A549 (cell line): Measurements from ENCODE around the gene SND1.
A peak's percentile ranks its signal among the peaks of the same experiment; 100 is the strongest.

Source experiments
- EHF ChIP-seq: fragments of 250-450 bp; sonication (Bioruptor Pico); IDR thresholded peaks from 2 replicates; pipeline ENCODE4 v1.5.0; 2020; ENCODE audit warnings: mild to moderate bottlenecking
- MYC ChIP-seq: IDR thresholded peaks from 2 replicates; pipeline ENCODE4 v1.6.1; 2012; ENCODE audit warnings: mild to moderate bottlenecking, inconsistent platforms, low read length, improper control_type of control experiment, borderline replicate concordance
- NPAS2 ChIP-seq: fragments of 250-450 bp; sonication (Bioruptor Pico); IDR thresholded peaks from 2 replicates; pipeline ENCODE4 v1.8.0; 2022; ENCODE audit warnings: mild to moderate bottlenecking, moderate library complexity, borderline replicate concordance
- NR3C1 ChIP-seq: fragments of >200 bp; sonication (Bioruptor Twin); formaldehyde crosslinking; IDR thresholded peaks from 3 replicates; pipeline ENCODE4 v1.6.1; 2017
- POLR2A ChIP-seq: IDR thresholded peaks from 2 replicates; pipeline ENCODE4 v1.6.1; 2012; ENCODE audit warnings: mild to moderate bottlenecking, low read length
- RAD21 ChIP-seq, 2 experiments: fragments of >200 bp in 1 of 2; sonication (Bioruptor Twin) in 1 of 2; formaldehyde crosslinking in 1 of 2; IDR thresholded peaks in 1 of 2; conservative IDR thresholded peaks in 1 of 2; 2 replicates in 1 of 2; 3 replicates in 1 of 2; pipeline ENCODE4 v1.6.1; 2012 to 2018; ENCODE audit warnings: inconsistent platforms in 1 of 2
- SMC3 ChIP-seq: fragments of >200 bp; sonication (Bioruptor Twin); formaldehyde crosslinking; IDR thresholded peaks from 3 replicates; pipeline ENCODE4 v1.6.1; 2018; ENCODE audit warnings: inconsistent platforms
- ZFP36 ChIP-seq: fragments of 450-650 bp; IDR thresholded peaks from 2 replicates; pipeline ENCODE4 v1.6.1; 2014; ENCODE audit warnings: borderline replicate concordance; ENCODE audit not compliant: partially characterized antibody
- TF ChIP-seq, protein P1 (sequence below): fragments of >200 bp; sonication (Bioruptor Twin); formaldehyde crosslinking; IDR thresholded peaks from 3 replicates; pipeline ENCODE4 v1.5.1; 2016
- TF ChIP-seq, protein P2 (sequence below): IDR thresholded peaks from 2 replicates; pipeline ENCODE4 v1.6.1; 2012; ENCODE audit warnings: low read depth, borderline replicate concordance
- TF ChIP-seq, protein P3 (sequence below): IDR thresholded peaks from 2 replicates; pipeline ENCODE4 v1.6.1; 2012

DNA sequence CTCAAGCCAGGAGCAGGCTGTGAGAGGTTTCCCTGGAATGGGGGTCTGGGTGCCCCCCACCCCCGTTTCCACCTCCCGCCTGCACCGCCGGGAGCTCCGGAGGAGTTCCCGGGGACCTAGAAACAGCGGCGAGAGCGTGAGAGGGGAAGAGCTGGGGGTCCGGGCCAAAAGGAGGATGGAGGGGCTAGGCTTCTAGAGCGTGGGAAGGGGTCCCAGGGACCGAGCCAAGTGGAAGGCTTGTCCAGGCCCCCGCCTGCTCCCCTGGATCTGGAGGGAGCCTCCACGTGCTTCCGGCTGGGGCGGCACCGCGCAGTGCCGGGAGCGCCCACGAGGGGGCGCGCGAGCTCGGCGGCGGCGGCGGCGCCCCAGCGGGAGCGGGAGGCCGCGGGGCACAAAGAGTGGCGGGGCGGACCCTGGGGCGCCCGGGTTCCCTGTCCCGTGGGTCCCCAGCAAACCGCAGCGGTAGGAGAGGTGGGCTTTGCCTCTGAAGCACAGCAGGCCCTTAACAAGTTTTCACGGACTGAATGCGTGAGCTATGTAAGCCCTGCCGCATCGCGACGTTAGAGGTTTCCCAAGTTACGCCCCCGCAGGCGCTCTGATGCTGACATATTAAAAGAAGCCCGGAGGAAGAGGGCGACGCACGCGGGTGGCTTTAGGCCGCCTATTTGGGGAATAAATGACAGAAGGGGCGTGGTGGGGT, 483.7 kb downstream of the SND1 start:
- TF ChIP-seq, protein P1, sequence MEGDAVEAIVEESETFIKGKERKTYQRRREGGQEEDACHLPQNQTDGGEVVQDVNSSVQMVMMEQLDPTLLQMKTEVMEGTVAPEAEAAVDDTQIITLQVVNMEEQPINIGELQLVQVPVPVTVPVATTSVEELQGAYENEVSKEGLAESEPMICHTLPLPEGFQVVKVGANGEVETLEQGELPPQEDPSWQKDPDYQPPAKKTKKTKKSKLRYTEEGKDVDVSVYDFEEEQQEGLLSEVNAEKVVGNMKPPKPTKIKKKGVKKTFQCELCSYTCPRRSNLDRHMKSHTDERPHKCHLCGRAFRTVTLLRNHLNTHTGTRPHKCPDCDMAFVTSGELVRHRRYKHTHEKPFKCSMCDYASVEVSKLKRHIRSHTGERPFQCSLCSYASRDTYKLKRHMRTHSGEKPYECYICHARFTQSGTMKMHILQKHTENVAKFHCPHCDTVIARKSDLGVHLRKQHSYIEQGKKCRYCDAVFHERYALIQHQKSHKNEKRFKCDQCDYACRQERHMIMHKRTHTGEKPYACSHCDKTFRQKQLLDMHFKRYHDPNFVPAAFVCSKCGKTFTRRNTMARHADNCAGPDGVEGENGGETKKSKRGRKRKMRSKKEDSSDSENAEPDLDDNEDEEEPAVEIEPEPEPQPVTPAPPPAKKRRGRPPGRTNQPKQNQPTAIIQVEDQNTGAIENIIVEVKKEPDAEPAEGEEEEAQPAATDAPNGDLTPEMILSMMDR = peak; percentile 92
- TF ChIP-seq, protein P2, sequence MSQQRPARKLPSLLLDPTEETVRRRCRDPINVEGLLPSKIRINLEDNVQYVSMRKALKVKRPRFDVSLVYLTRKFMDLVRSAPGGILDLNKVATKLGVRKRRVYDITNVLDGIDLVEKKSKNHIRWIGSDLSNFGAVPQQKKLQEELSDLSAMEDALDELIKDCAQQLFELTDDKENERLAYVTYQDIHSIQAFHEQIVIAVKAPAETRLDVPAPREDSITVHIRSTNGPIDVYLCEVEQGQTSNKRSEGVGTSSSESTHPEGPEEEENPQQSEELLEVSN = peak; percentile 96
- TF ChIP-seq SMC3 (peak; percentile 94), RAD21 (conservative IDR thresholded peaks at IDR 0.05 in 1 of 2, IDR thresholded peaks at IDR 0.05 in 1 of 2) (peak; percentile 49 to 81; a peak in 4 of 5 replicates), MYC (peak; percentile 88; the same call in 1 of the 2 replicates), POLR2A (0 out of 2 replicates have a peak, but pooled peaks have one; percentile 5), NPAS2 (CRISPR knock-in tag) (no peak), NR3C1 (no peak), EHF (no peak), ZFP36 (no peak)
- TF ChIP-seq, protein P3, sequence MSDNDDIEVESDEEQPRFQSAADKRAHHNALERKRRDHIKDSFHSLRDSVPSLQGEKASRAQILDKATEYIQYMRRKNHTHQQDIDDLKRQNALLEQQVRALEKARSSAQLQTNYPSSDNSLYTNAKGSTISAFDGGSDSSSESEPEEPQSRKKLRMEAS = peak; percentile 98
